Colonic mucosa (tissue), 4 donors: ENCODE measurements around the gene ZYG11A. TPM values are rescaled to one million over a fixed set of nuclear protein-coding genes. Genes with fewer than 3 reads are reported as not detected.
"Not testable (repeated sequence)": the region's sequence is repeated elsewhere in the genome, so short reads cannot be mapped to it uniquely, and the experiment has no call there.

Experiments
- DNase-seq: peaks from one replicate; pipeline ENCODE4 v3.0.0-alpha.2; 2020
- H3K27ac ChIP-seq: fragments of 200-600 bp; one replicate; pipeline ENCODE4 v1.8.0; 2021
- H3K27me3 ChIP-seq: fragments of 200-600 bp; one replicate; pipeline ENCODE4 v1.8.0; 2021
- H3K36me3 ChIP-seq: fragments of 200-600 bp; one replicate; pipeline ENCODE4 v1.8.0; 2021
- H3K4me1 ChIP-seq: fragments of 200-600 bp; one replicate; pipeline ENCODE4 v1.8.0; 2021; ENCODE audit warnings: mild to moderate bottlenecking
- H3K4me3 ChIP-seq: fragments of 200-600 bp; one replicate; pipeline ENCODE4 v1.8.0; 2021
- H3K9ac ChIP-seq, 2 donors: one replicate each; pipeline ENCODE4 v1.7.0; 2013; ENCODE audit warnings: control low read depth in 2 of 2, low read depth in 2 of 2, low read length in 2 of 2
- H3K9me3 ChIP-seq: fragments of 200-600 bp; one replicate; pipeline ENCODE4 v1.8.0; 2021
- CTCF ChIP-seq: fragments of 200-600 bp; IDR thresholded peaks from one replicate; pipeline ENCODE4 v1.8.0; 2022; ENCODE audit warnings: antibody characterized with exemption, mild to moderate bottlenecking
- intact Hi-C: fragments of 100-400 bp; cut with DNase I; formaldehyde crosslinking; loops from one replicate; pipeline ENCODE4 v1.14.1; 2022
- total RNA-seq, 2 donors: library from RNA; stranded (reverse); fragmentation: NEBNext Ultra II Directional in 1 of 2; extraction: Animal tissue kit (Norgen Biotek cat#: 25700) in 1 of 2; gene quantifications; one replicate each; pipeline ENCODE4 v1.2.1, GENCODE V29; 2021
- donor health status: healthy.
- donor health status: DM: no; HTN: no; CAD: no.
- donor health status: DM: no; HTN: no; CAD: no.

Gene ZYG11A
- total RNA-seq, 2 donors from 2014 or later: 0.05 to 0.22 TPM

DNA sequence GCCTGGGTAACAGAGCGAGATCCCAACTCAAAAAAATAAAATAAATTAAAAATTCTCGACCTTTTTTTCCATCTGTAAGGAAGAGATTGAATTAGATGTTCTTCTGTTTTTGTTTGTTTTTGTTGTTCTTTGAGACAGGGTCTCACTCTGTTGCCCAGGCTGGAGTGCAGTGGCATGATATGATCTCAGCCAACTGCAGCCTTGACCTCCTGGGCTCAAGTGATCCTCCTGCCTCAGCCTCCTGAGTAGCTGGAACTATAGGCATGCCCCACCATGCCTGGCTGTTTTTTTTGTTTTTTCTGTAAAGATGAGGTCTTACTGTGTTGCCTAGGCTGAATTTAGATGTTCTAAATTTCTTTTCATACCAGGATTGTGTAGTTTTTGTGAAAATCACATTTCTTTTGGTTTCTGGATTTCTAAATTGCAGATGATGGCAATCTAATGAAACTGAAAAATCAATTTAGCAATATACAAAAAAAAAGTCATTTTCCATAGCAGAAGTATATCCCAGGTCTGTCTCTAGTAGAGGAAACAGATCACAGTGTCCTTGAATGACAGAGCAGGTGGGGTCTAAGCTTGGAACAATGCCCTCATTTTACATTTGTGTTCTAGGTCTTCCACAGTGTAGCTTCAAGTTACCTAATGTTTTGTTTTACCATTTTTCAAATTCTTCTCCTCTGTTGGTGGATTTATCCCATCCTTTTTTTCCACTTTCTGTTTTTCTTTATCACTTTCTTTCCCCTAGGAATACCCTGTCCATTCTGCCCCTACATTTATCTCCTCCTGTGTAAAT, 20.3 kb downstream of the ZYG11A start:
- Histone ChIP-seq H3K9ac (no peak overlapping the region), H3K4me3 (no peak overlapping the region), H3K4me1 (no peaks in the 10 kb centered on the region), H3K27me3 (no peaks in the 10 kb centered on the region), H3K27ac (no peak overlapping the region), H3K36me3 (no peaks in the 10 kb centered on the region), H3K9me3 (no peaks in the 10 kb centered on the region)
- no peak for TF ChIP-seq CTCF
- intact Hi-C loops: no loop called here
- no peak for DNase-seq

- Histone ChIP-seq H3K36me3 (no peaks in the 10 kb centered on the region), H3K9ac (no peak overlapping the region), H3K4me1 (no peaks in the 10 kb centered on the region), H3K27ac (no peak overlapping the region), H3K4me3 (no peak overlapping the region), H3K9me3 (no peaks in the 10 kb centered on the region), H3K27me3 (no peaks in the 10 kb centered on the region)
- intact Hi-C loops: no loop called here
- peak; percentile 21 for DNase-seq
- no peak for TF ChIP-seq CTCF
These were observed 24.7 kb downstream of the ZYG11A start for GRCh38 chr1:52867087-52867863.

DNA sequence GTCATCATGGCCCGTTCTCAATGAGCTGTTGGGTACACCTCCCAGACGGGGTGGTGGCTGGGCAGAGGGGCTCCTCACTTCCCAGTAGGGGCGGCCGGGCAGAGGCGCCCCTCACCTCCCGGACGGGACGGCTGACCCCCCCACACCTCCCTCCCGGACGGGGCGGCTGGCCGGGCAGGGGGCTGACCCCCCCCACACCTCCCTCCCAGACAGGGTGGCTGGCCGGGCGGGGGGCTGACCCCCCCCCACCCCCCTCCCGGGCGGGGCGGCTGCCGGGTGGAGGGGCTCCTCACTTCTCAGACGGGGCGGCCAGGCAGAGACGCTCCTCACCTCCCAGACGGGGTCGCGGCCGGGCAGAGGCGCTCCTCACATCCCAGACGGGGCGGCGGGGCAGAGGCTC, 27.2 kb downstream of the ZYG11A start:
- intact Hi-C loops, H3K4me1 ChIP-seq, DNase-seq, H3K27ac ChIP-seq, H3K9me3 ChIP-seq, H3K27me3 ChIP-seq, H3K9ac ChIP-seq, H3K36me3 ChIP-seq, H3K4me3 ChIP-seq: not testable (repeated sequence)

- H3K36me3 ChIP-seq: no peaks in the 10 kb centered on the region
- no peak overlapping the region for H3K27ac ChIP-seq
- intact Hi-C loops: no loop called here
- no peaks in the 10 kb centered on the region for H3K9me3 ChIP-seq
- H3K9ac ChIP-seq: no peak overlapping the region
- no peak overlapping the region for H3K4me3 ChIP-seq
- no peaks in the 10 kb centered on the region for H3K27me3 ChIP-seq
- no peak for TF ChIP-seq CTCF
- no peak for DNase-seq
- no peaks in the 10 kb centered on the region for H3K4me1 ChIP-seq
These were observed 34.3 kb downstream of the ZYG11A start for GRCh38 chr1:52876843-52877242.

DNA sequence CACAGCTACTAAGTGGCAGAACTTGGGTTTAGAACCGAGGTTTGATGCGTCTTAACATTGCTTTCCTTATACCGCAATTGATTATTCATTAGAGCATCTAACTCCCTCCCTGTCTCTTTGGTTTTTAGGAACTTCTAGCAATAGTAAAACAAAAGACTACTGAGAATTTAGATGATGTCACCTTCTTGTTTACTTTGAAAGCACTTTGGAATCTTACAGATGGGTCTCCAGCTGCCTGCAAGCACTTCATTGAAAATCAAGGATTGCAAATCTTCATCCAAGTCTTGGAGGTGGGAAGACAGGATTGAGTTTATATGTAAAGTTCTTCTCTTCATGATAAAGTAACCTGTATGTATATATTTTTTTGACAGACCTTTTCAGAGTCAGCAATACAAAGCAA, 35.0 kb downstream of the ZYG11A start:
- Histone ChIP-seq H3K4me1 (no peaks in the 10 kb centered on the region), H3K27me3 (no peaks in the 10 kb centered on the region), H3K9me3 (no peaks in the 10 kb centered on the region), H3K27ac (no peak overlapping the region), H3K36me3 (no peaks in the 10 kb centered on the region), H3K9ac (no peak overlapping the region), H3K4me3 (no peak overlapping the region)
- no peak for DNase-seq
- no peak for TF ChIP-seq CTCF
- intact Hi-C loops: no loop called here

GRCh38 chr1:52880206-52880605, 37.6 kb downstream of the ZYG11A start:
- TF ChIP-seq CTCF: no peak
- no peaks in the 10 kb centered on the region for H3K27me3 ChIP-seq
- no peak overlapping the region for H3K9ac ChIP-seq
- no peak overlapping the region for H3K4me3 ChIP-seq
- H3K36me3 ChIP-seq: no peaks in the 10 kb centered on the region
- intact Hi-C loops: no loop called here
- no peaks in the 10 kb centered on the region for H3K9me3 ChIP-seq
- no peak for DNase-seq
- no peak overlapping the region for H3K27ac ChIP-seq
- H3K4me1 ChIP-seq: no peaks in the 10 kb centered on the region
